GM12801 (cell line): ENCODE measurements around the gene DEGS2.

Experiments used
- CTCF ChIP-seq: IDR thresholded peaks from one replicate; pipeline ENCODE4 v1.5.1; 2011; ENCODE audit warnings: control low read depth; ENCODE audit not compliant: insufficient read length; ENCODE audit errors: extremely low read depth

DEGS2 gene

GRCh38 chr14:100178691-100179090 lies 19.2 kb upstream of the DEGS2 start:
- TF ChIP-seq CTCF, result no peak

DNA sequence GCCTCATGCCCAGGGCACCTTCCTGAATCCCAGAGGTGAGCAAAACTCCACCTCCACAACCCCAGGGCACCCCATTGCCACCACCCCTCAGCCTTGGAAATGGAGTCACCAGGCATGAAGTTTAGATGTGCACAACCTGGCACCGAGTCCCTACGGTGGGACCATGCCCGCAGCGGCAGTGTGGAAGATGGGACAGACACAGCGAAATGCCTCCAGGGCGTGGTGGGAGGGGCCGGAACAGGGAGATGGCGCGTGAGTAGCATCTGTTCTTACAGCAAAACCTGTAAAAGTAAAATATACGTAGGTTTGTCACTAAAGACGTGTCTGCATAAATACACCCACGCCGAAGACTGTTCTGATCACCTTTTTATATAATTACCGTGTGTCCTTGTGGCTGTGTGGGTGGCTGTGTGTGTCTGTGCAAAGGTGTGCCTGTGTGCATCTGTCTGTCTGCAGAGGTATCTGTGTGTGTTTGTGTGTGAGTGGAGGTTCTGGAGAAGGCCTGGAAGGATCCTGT lies 17.4 kb upstream of the DEGS2 start:
- no peak for TF ChIP-seq CTCF

DNA sequence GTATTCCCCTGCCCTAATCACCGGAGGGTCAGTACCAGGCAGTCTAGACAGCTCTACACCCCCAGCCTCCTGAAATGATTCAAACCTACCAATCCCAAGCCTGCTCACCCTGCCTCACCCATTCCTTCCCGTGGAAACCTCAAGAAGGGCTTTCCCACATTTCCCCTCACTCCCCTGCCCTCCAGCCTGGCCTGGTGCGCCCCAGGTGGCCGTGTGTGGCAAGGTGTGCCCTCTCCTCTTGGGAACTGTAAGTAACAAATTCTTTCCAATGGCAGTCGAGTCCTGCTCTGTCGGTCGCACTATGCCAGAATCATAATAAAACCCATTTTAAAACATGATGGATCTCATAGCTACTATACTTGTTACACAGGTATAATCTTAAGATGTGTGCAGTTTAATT lies 13.9 kb upstream of the DEGS2 start:
- TF ChIP-seq CTCF, result no peak

DNA sequence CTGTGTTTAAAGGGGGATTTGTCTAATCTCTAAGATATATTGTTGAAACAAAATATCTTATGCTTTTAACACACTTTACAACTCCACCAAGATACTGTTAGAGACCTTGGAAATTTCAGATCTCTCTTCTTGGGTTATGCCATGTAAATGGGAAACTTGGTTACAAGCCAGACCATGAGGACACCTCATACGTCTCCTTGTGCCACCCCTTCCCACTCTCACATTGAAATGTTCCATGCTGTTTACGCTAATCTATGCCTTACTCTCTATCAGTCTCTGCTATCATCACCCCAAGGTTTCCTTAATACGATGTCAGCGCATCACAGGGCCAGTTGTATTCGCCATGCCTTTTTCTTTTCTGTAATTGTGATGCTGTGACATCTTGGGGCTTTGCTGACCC lies 13.4 kb upstream of the DEGS2 start:
- TF ChIP-seq CTCF, result no peak

DNA sequence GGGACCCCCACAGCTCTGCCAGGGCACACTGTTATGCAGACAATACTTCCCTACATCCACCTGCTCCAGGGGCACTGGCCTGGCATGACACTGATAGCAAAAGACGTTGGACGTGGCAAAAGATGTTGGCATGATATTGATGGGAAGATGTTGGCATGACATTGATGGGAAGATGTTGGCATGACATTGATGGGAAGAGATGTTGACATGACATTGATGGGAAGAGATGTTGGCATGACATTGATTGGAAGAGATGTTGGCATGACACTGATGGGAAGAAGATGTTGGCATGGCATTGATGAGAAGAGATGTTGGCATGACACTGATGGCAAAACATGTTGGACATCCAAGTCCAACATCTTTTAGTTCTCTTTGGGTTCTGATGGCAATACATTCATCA lies 11.4 kb upstream of the DEGS2 start:
- no peak for TF ChIP-seq CTCF

- no peak for TF ChIP-seq CTCF
Measured at GRCh38 chr14:100168506-100168905, 9.1 kb upstream of the DEGS2 start.

- TF ChIP-seq CTCF, result no peak
Measured at GRCh38 chr14:100165831-100166440, 6.5 kb upstream of the DEGS2 start.
